Measurements from ENCODE around the gene KIF5C. TPM values are rescaled to one million over a fixed set of nuclear protein-coding genes. Genes with fewer than 3 reads are reported as not detected.
A peak's percentile ranks its signal among the peaks of the same experiment; 100 is the strongest.

Gene KIF5C
- total RNA-seq, 2 donors from 2014 or later, result 0.95 to 1.3 TPM

- intact Hi-C loops (cut with DNase I), result no loop called here
Observed at GRCh38 chr2:149000158-149000938, 125.3 kb downstream of the KIF5C start.

GRCh38 chr2:149001496-149001895, 126.5 kb downstream of the KIF5C start:
- no peak for DNase-seq (ENCODE audit: low spot score)

More at GRCh38 chr2:149000158-149000938, 125.3 kb downstream of the KIF5C start:
- no peak for DNase-seq (ENCODE audit: low spot score)

DNA sequence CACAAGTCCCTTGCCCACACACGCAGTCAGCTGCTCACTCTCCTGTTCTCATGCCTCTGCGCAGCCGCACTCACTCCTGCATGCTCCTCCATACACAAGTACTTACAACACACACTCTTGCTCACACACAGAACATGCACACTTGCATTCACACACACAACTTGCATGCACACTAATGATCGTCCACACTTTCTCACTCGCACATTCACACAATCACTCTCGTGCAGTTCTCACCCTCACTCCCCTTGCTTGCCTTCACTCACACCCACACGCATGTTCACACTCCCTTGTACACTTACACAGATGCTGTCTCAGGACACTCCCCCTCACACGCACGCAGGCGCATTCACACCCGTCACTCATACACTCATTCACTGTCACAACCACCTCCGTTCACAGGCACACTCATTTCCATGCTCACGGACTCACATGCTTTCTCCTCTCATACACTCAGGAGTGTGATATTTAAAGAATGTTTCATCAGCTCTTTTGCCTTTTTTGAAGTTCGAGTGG, 127.4 kb downstream of the KIF5C start:
- no peak for DNase-seq (ENCODE audit: low spot score)
- intact Hi-C loops (cut with DNase I), result no loop called here

More at GRCh38 chr2:149001496-149001895, 126.5 kb downstream of the KIF5C start:
- intact Hi-C loops (cut with DNase I), result no loop called here

DNA sequence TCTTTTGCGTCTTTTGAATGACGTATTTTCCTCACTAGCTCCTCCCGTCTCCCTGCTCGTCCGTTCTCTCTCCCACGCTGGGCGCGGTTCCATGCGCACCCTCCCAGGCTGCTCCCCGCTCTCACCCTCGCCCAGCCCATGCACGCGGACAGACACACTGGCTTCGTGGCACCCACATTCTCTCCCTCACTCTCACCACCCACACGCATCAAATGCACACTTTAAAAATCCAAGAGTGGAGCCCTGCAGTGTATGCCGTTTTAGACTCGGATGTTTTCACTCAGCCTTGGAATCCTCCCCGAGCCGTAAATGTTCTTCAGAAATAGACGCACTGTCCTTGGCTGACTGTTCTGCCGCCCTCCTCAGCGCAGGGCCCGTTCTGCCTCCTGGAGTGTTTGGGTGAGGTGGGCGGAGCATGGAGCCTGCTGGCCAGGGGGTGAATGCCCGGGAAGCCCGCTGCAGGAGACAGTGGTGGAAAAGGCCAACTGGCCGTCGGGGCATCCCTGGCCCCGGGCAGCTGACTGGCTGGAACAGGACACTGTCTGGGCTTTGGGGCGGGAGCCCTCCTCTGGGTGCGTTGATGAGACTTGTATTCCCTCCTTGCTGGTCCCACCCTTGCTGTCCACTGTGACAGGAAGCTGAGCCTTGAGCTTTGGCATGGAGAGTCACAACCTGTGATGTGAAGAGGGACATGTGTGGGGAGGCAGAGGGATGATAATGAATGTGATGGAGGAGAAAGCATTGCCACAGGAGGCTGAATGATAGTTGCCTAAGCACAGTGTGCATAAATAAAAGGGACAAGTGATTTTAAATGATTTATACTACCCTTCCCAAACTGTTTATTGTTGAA, 128.1 kb downstream of the KIF5C start:
- intact Hi-C loops (cut with DNase I), result no loop called here
- no peak for DNase-seq (ENCODE audit: low spot score)

GRCh38 chr2:149004836-149005235, 129.8 kb downstream of the KIF5C start:
- no peak for DNase-seq (ENCODE audit: low spot score)
- intact Hi-C loops (cut with DNase I), result no loop called here

- DNase-seq (ENCODE audit: low spot score), result no peak
- intact Hi-C loops (cut with DNase I), result no loop called here
Observed at GRCh38 chr2:149005471-149006077, 130.5 kb downstream of the KIF5C start.

DNA sequence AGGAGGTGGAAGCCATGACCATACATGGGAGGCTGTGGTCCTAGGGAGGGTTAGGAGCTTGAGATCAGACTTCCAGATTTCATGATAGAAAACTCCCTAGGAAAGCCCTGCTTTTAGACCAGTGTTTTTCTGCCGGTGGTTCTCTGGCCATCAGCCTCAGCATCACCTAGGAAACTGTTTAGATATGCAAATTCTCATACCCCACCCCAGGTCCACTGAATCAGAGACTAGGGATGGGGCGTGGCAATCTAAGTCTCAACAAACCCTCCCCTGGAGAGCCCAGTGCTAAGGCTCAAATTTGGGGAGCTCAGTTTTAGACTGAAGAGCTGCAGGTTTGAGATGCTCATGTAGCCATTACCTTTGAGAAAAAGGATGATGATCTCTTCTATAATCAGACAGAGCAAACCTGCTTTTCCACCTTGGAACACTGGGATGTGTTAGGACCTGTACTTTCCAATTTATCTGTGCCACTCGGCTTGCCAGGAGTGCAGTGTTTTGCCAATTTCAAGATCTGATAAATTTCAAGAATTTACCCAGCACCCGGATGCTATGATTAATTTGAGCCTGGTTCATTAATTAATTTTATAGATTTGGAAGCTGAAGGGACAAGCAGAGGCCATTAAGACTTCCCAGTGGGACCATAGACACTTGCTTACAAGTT, 132.0 kb downstream of the KIF5C start:
- no peak for DNase-seq (ENCODE audit: low spot score)
- intact Hi-C loops (cut with DNase I), result no loop called here

DNA sequence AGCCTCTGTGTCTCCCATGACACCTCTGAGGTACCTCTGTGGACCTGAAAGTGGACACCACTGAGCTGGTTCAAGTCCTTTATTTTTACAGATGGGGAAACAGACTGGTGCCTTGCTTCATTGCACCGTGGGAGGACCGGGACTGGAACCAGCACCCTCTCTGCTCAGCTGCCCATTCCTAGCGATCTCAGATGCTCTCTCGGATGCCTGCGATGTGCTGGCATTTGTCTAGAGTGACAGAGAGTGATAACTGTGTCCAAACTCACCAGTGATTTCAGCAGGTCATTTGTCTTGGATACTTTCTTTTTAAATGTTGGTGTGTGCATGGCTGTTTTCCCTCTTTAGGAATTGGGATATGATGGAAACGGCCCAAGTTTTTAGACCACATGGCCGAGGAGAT, 133.4 kb downstream of the KIF5C start:
- intact Hi-C loops (cut with DNase I), result no loop called here
- DNase-seq (ENCODE audit: low spot score), result no peak

DNA sequence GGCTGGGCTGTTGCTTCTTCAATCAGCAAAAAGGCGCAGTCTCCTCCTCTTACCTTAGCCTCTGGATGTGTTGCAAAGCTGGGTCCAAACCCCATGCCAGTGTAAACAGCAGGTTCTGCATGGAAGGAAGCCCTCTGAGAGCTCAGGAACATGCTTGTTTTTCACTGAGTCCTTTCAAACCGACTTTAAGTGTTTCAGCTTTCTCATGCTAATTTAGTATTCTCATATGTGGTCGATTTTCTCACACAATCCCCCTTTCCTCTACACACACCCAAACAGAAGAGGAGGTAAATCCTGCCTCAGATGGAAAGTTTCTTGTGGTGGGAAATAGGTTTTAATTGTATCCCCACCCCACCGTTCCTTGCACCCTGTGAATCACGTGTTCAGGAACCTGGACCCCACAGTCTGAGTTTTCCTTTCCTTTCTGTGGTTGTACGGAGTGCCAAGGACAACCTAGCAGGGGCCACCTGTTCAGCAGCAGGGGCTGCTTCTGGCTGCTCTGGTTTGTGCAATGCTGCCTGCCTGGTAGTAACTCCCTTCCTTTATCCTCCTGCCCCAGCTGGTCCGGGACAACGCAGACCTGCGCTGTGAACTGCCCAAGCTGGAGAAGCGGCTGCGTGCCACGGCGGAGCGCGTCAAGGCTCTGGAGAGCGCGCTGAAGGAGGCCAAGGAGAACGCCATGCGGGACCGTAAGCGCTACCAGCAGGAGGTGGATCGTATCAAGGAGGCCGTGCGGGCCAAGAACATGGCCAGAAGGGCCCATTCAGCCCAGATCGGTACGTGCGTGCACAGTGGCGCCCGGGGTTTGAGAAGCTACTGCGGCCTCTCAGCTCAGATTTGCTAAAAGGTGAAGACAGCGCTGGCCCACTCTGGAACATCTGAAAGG, 134.8 kb downstream of the KIF5C start:
- intact Hi-C loops (cut with DNase I), result loop anchor here in 1 of 2 donors (10.0 kb wide), 1 partner anchor 555 kb away; no protein-coding TSS in a partner anchor
- DNase-seq (ENCODE audit: low spot score), result no peak

DNA sequence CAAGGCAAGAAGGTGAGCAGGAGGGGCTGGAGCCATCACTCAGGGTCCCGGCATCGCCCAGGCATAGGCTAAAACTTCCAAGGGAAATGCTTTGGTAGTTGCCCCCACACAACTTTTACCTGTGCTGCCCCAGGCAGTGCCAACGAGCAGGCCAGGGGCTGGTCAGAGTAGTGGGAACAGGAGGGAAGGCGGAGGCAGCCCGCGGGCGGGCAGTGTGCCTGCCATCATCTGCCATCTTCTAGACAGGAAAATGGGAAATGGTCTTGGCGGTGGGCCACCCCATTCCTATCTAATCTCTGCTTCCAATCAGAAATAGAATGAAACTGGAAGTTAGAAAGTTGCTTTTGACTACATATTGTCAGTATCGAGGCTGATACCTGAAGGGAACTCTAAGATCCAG, 137.5 kb downstream of the KIF5C start:
- intact Hi-C loops (cut with DNase I), result loop anchor here in 1 of 2 donors (10.0 kb wide), 1 partner anchor 552 kb away; no protein-coding TSS in a partner anchor
- no peak for DNase-seq (ENCODE audit: low spot score)

DNA sequence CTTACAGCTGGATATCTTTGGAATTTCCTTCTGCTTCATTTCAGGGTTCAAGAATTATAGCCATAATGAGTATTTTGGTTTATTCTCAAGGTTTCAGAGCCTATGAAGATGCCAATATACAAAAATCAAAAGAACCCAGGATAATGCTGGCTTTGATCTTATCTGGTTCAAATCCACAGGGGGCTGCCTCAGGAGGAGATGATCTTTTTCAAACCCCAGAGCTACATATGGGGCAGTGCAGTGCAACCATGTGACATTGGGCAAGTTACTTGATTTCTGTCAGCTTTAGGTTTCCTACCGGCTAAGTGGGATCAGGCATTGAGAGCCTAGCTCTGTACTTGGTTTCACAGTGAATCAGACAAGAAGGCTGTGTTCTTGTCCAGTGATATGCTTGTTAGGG, 140.5 kb downstream of the KIF5C start:
- intact Hi-C loops (cut with DNase I), result loop anchor here (5.0 to 10.0 kb wide), 2 partner anchors 547 to 549 kb away; no protein-coding TSS in a partner anchor
- no peak for DNase-seq (ENCODE audit: low spot score)

GRCh38 chr2:149015926-149016563, 141.0 kb downstream of the KIF5C start:
- intact Hi-C loops (cut with DNase I), result loop anchor here (5.0 to 10.0 kb wide), 2 partner anchors 546 to 549 kb away; no protein-coding TSS in a partner anchor
- no peak for DNase-seq (ENCODE audit: low spot score)

DNA sequence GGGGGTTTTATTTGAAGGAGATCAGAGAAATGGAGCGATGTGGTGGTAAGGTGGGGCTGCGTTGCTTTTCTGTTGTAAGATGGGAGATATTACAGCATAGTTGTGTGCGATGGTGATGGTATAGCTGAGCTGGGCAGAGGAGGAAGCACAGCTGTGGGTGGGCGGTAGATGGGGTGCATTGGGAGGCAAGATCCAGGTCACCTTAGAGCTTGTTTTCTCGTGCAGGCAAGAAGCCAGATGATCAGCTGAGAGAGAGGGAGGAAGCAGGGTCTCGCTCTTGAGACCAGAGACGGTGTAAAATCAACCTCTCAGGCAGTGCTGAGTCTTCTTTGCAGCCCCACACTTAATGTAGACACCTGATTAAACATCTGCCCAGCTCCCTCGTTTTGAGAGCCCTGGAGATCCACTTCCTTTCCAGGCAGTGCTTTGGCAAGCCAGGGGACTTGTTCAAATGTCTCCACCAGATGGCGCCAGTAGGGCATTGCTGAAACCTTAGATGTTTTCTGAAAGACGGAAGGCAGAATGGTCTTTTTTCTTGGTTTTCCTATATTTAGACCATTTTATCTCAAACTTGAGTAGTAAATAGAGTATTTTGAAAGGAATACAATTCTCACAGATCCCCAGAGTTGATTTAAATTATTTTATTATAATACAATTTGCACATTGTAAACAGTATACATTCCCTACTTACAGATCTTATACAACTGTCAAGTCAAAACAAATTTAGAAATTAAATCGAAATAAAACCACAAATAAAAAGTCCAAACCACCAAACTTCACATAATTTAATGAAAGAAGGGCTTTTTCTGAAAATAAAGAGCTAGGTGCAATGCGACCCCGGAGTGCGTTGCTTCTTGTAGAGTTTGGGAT, 142.3 kb downstream of the KIF5C start:
- DNase-seq (ENCODE audit: low spot score), result peak; percentile 89
- intact Hi-C loops (cut with DNase I), result loop anchor here (5.0 to 10.0 kb wide), 2 partner anchors 545 to 547 kb away; no protein-coding TSS in a partner anchor

- intact Hi-C loops (cut with DNase I), result loop anchor here (5.0 to 10.0 kb wide), 2 partner anchors 543 to 546 kb away; no protein-coding TSS in a partner anchor
- no peak for DNase-seq (ENCODE audit: low spot score)
Observed at GRCh38 chr2:149018981-149019380, 144.0 kb downstream of the KIF5C start.

- DNase-seq (ENCODE audit: low spot score), result no peak
- intact Hi-C loops (cut with DNase I), result loop anchor here (5.0 to 10.0 kb wide), 2 partner anchors 543 to 545 kb away; no protein-coding TSS in a partner anchor
Observed at GRCh38 chr2:149019768-149020167, 144.7 kb downstream of the KIF5C start.

GRCh38 chr2:149020432-149020851, 145.4 kb downstream of the KIF5C start:
- intact Hi-C loops (cut with DNase I), result no loop called here
- DNase-seq (ENCODE audit: low spot score), result no peak

Measured in posterior vena cava (tissue), 2 donors.